HEK293 (cell line): Measurements from ENCODE around the gene SUPT3H.

Experiments used
- CTCF ChIA-PET: fragments of 350-600 bp; formaldehyde crosslinking; extraction: SDS; loops from one replicate; lab custom pipeline; 2021; ENCODE audit warnings: antibody characterized with exemption; lab: Yijun Ruan, JAX
- POLR2A ChIA-PET: fragments of 300-600 bp; formaldehyde crosslinking; extraction: SDS; loops from one replicate; lab custom pipeline; 2020; ENCODE audit warnings: antibody characterized with exemption, inconsistent platforms; lab: Yijun Ruan, JAX
- H3K27ac ChIP-seq: fragments of 200-500 bp; sonication (Bioruptor generic); 2 replicates; pipeline ENCODE4 v1.5.1; 2014; ENCODE audit warnings: low read depth, low read length, control low read depth, inconsistent platforms; ENCODE audit errors: extremely low read depth
- H3K36me3 ChIP-seq, 2 experiments: fragments of 200-500 bp in 1 of 2; sonication (Bioruptor generic) in 1 of 2; 1 replicate in 1 of 2; 2 replicates in 1 of 2; pipeline ENCODE4 v1.5.1; 2014 to 2017; ENCODE audit warnings: inconsistent platforms in 2 of 2, low read length in 2 of 2; ENCODE audit not compliant: control insufficient read depth in 2 of 2, insufficient read depth in 1 of 2
- H3K4me1 ChIP-seq: fragments of 200-500 bp; sonication (Bioruptor generic); 2 replicates; pipeline ENCODE4 v1.5.1; 2014; ENCODE audit warnings: mild to moderate bottlenecking, low read length, inconsistent platforms; ENCODE audit not compliant: control insufficient read depth, insufficient read depth
- H3K4me3 ChIP-seq: 2 replicates; pipeline ENCODE4 v1.5.1; 2011; ENCODE audit warnings: low read depth, mild to moderate bottlenecking, control low read depth, low read length, moderate library complexity
- H3K9me3 ChIP-seq: fragments of 200-500 bp; sonication (Bioruptor generic); 2 replicates; pipeline ENCODE4 v1.5.1; 2014; ENCODE audit warnings: low read depth, low read length, inconsistent platforms; ENCODE audit not compliant: control insufficient read depth, insufficient read depth
- BCL11A ChIP-seq: fragments of 450-650 bp; formaldehyde crosslinking; IDR thresholded peaks from 2 replicates; pipeline ENCODE4 v1.5.1; 2016; ENCODE audit warnings: low read depth, missing biosample characterization, missing genetic modification characterization
- FEZF1 ChIP-seq: fragments of 450-650 bp; formaldehyde crosslinking; IDR thresholded peaks from 2 replicates; pipeline ENCODE4 v1.5.1; 2016; ENCODE audit warnings: missing biosample characterization, missing genetic modification characterization
- GFI1B ChIP-seq: fragments of 450-650 bp; formaldehyde crosslinking; IDR thresholded peaks from 2 replicates; pipeline ENCODE4 v1.5.1; 2016; ENCODE audit warnings: missing biosample characterization, missing genetic modification characterization
- HOXA7 ChIP-seq: sonication (generic); formaldehyde crosslinking; IDR thresholded peaks from 2 replicates; pipeline ENCODE4 v1.8.1; 2022; ENCODE audit warnings: missing genetic modification reagents, borderline replicate concordance
- PRDM1 ChIP-seq: fragments of 450-650 bp; formaldehyde crosslinking; IDR thresholded peaks from 2 replicates; pipeline ENCODE4; 2016; ENCODE audit warnings: missing biosample characterization, missing genetic modification characterization
- PRDM2 ChIP-seq: fragments of 450-650 bp; formaldehyde crosslinking; IDR thresholded peaks from 2 replicates; pipeline ENCODE4 v1.5.1; 2016; ENCODE audit warnings: missing biosample characterization, missing genetic modification characterization, borderline replicate concordance
- ZBTB10 ChIP-seq: fragments of 450-650 bp; formaldehyde crosslinking; IDR thresholded peaks from 2 replicates; pipeline ENCODE4 v1.5.1; 2016; ENCODE audit warnings: missing biosample characterization, missing genetic modification characterization
- ZNF157 ChIP-seq: fragments of 450-650 bp; formaldehyde crosslinking; IDR thresholded peaks from 2 replicates; pipeline ENCODE4 v1.5.1; 2016; ENCODE audit warnings: missing biosample characterization, missing genetic modification characterization
- ZNF221 ChIP-seq: fragments of 450-650 bp; formaldehyde crosslinking; IDR thresholded peaks from 2 replicates; pipeline ENCODE4 v1.5.1; 2017; ENCODE audit warnings: missing biosample characterization, missing genetic modification characterization, borderline replicate concordance
- ZNF23 ChIP-seq: fragments of 450-650 bp; formaldehyde crosslinking; IDR thresholded peaks from 2 replicates; pipeline ENCODE4 v1.5.1; 2016; ENCODE audit warnings: missing biosample characterization, missing genetic modification characterization, borderline replicate concordance
- ZNF266 ChIP-seq: fragments of 450-650 bp; formaldehyde crosslinking; IDR thresholded peaks from 2 replicates; pipeline ENCODE4 v1.5.1; 2016; ENCODE audit warnings: missing biosample characterization, missing genetic modification characterization, low read depth
- ZNF513 ChIP-seq: fragments of 450-650 bp; IDR thresholded peaks from 2 replicates; pipeline ENCODE4 v1.5.1; 2018; ENCODE audit warnings: missing biosample characterization, missing genetic modification characterization
- ZNF544 ChIP-seq: fragments of 450-650 bp; formaldehyde crosslinking; IDR thresholded peaks from 2 replicates; pipeline ENCODE4 v1.5.0; 2017; ENCODE audit warnings: missing biosample characterization, missing genetic modification characterization
- ZNF629 ChIP-seq: fragments of 450-650 bp; formaldehyde crosslinking; IDR thresholded peaks from 2 replicates; pipeline ENCODE4 v1.5.1; 2017; ENCODE audit warnings: missing biosample characterization, missing genetic modification characterization
- ZNF639 ChIP-seq: fragments of 450-650 bp; formaldehyde crosslinking; IDR thresholded peaks from 2 replicates; pipeline ENCODE4 v1.5.1; 2016; ENCODE audit warnings: missing biosample characterization, missing genetic modification characterization
- ZNF692 ChIP-seq: fragments of 450-650 bp; formaldehyde crosslinking; IDR thresholded peaks from 2 replicates; pipeline ENCODE4 v1.5.1; 2016; ENCODE audit warnings: missing biosample characterization, missing genetic modification characterization
- ZSCAN30 ChIP-seq: fragments of 450-650 bp; IDR thresholded peaks from 2 replicates; pipeline ENCODE4 v1.5.1; 2018; ENCODE audit warnings: missing biosample characterization, mild to moderate bottlenecking, missing genetic modification characterization, moderate library complexity

Gene SUPT3H

GRCh38 chr6:45012687-45013086 lies 365.0 kb downstream of the SUPT3H start (continued):
- TF ChIP-seq ZNF692 (tag by site-specific recombination): no peak
- TF ChIP-seq ZNF221 (tag by site-specific recombination): no peak
- TF ChIP-seq, all 188 proteins: peak for 0

GRCh38 chr6:45009576-45009975 lies 368.2 kb downstream of the SUPT3H start:
- Histone ChIP-seq H3K4me3 (no peak overlapping the region), H3K36me3 (peaks cover 0 to 16% of the 10 kb centered on the region in 2 experiments; a peak in 1 of 3 replicates), H3K9me3 (no peaks in the 10 kb centered on the region), H3K4me1 (no peaks in the 10 kb centered on the region), H3K27ac (no peak overlapping the region)
- TF ChIP-seq PRDM2: no peak
- TF ChIP-seq PRDM1 (tag by site-specific recombination): no peak
- TF ChIP-seq GFI1B: no peak
- TF ChIP-seq ZNF23: no peak
- TF ChIP-seq ZNF639 (tag by site-specific recombination): no peak
- no peak for TF ChIP-seq ZSCAN30 (tag by site-specific recombination)
- no peak for TF ChIP-seq ZNF629 (tag by site-specific recombination)
- no peak for TF ChIP-seq ZNF157 (tag by site-specific recombination)
- TF ChIP-seq FEZF1 (tag by site-specific recombination): no peak
- TF ChIP-seq BCL11A (tag by site-specific recombination): no peak
- no peak for TF ChIP-seq ZNF544 (tag by site-specific recombination)
- no peak for TF ChIP-seq ZBTB10 (tag by site-specific recombination)
- no peak for TF ChIP-seq ZNF266 (tag by site-specific recombination)
- no peak for TF ChIP-seq ZNF513 (tag by site-specific recombination)
- TF ChIP-seq HOXA7 (CRISPR knock-in tag): no peak
- ChIA-PET POLR2A (no interaction called here), CTCF (no interaction called here)
